Lung (tissue), 12 donors: ENCODE data around the gene TNFRSF12A. TPM values are rescaled to one million over a fixed set of nuclear protein-coding genes. Genes with fewer than 3 reads are reported as not detected.
A peak's percentile ranks its signal among the peaks of the same experiment; 100 is the strongest.

Experiments
- ATAC-seq: fragments of 200-7000 bp; cut with Tn5 transposase; one replicate; pipeline ENCODE4 v1.9.1; 2020; ENCODE audit warnings: moderate number of reproducible peaks; ENCODE audit not compliant: insufficient read depth, low FRiP score
- DNase-seq, 3 donors: peaks; one replicate each; pipeline ENCODE4 v3.0.0-alpha.2; 2013 to 2017
- H3K27ac ChIP-seq, 2 donors: one replicate each; pipeline ENCODE4 v1.5.1; 2013; ENCODE audit warnings: mild to moderate bottlenecking in 2 of 2, moderate library complexity in 2 of 2, control low read depth in 1 of 2, inconsistent platforms in 1 of 2, low read depth in 1 of 2, low read length in 1 of 2
- H3K27me3 ChIP-seq, 3 donors: one replicate each; pipeline ENCODE4 v1.5.1; 2013; ENCODE audit warnings: low read length in 2 of 3; ENCODE audit not compliant: control insufficient read depth in 3 of 3, insufficient read depth in 3 of 3
- H3K36me3 ChIP-seq, 4 donors: one replicate each; pipeline ENCODE4 v1.5.1; 2013; ENCODE audit warnings: low read length in 4 of 4, mild to moderate bottlenecking in 1 of 4, moderate library complexity in 1 of 4; ENCODE audit not compliant: control insufficient read depth in 4 of 4, insufficient read depth in 4 of 4
- H3K4me1 ChIP-seq, 5 donors: one replicate each; pipeline ENCODE4 v1.5.1; 2013; ENCODE audit warnings: low read length in 5 of 5, mild to moderate bottlenecking in 2 of 5, moderate library complexity in 1 of 5; ENCODE audit not compliant: control insufficient read depth in 5 of 5, insufficient read depth in 5 of 5
- H3K4me3 ChIP-seq: one replicate; pipeline ENCODE4 v1.5.1; 2013; ENCODE audit warnings: mild to moderate bottlenecking, control low read depth, moderate library complexity
- H3K9ac ChIP-seq, 2 donors: one replicate each; pipeline ENCODE4 v1.5.1; 2013; ENCODE audit warnings: low read length in 2 of 2, control low read depth in 1 of 2; ENCODE audit not compliant: insufficient read depth in 1 of 2
- H3K9me3 ChIP-seq, 4 donors: one replicate each; pipeline ENCODE4 v1.5.1; 2013; ENCODE audit warnings: low read length in 3 of 4, mild to moderate bottlenecking in 1 of 4, moderate library complexity in 1 of 4; ENCODE audit not compliant: control insufficient read depth in 4 of 4, insufficient read depth in 3 of 4
- WGBS, 2 donors: extraction: QIAGEN DNeasy Blood & Tissue Kit; methylation state at CpG; one replicate each; pipeline ENCODE4 v1.1.7; 2013; 5-methylcytosine and 5-hydroxymethylcytosine counted together
- polyA plus RNA-seq, 2 donors: library from polyadenylated mRNA; stranded (reverse); fragments of 200-250 nt; gene quantifications; one replicate each; pipeline ENCODE4 v1.2.1, GENCODE V29; 2013
- total RNA-seq, 2 donors: library from RNA; depleted of rRNA in 1 of 2; stranded (reverse); fragments of >200 nt in 1 of 2; gene quantifications; one replicate each; pipeline ENCODE4 v1.2.1, GENCODE V29; 2014 to 2021
- TF ChIP-seq, protein P1 (sequence below): IDR thresholded peaks from 2 replicates; pipeline ENCODE4 v1.5.1; 2012; ENCODE audit warnings: mild to moderate bottlenecking; ENCODE audit errors: control extremely low read depth, extremely low read depth
- donor health status: control.
- donor health status: control.
- donor health status: Bipolar disorder and iron deficiency.
- donor health status: healthy.
- donor health status: DM: yes; HTN: yes; CAD: no.

The TNFRSF12A gene
- total and polyA plus RNA-seq, 4 donors = 19.1 to 192 (median 119) TPM

GRCh38 chr16:3017794-3018506, 2.2 kb upstream of the TNFRSF12A start, which contains the start of gene CLDN6:
Gene CLDN6, minus strand, starts transcription at chr16:3018183. Its CDS starts 2,162 bp downstream, at chr16:3016021.
- Histone ChIP-seq H3K9ac (peak within 1 kb of the TSS in 1 of 2 donors; percentile 1), H3K4me3 (no peak within 1 kb of the TSS), H3K4me1 (peaks cover 0 to 47% (median 18%) of the 10 kb centered on the region in 5 donors), H3K36me3 (peaks cover 0 to 3% (median 0%) of the 10 kb centered on the region in 4 donors), H3K27ac (no peak within 1 kb of the TSS), H3K27me3 (peaks cover 0 to 19% (median 17%) of the 10 kb centered on the region in 3 donors), H3K9me3 (no peaks in the 10 kb centered on the region)
- 12 to 15% methylated on average over 49 to 52 of the region's 52 CpGs for WGBS, 2 donors
- TF ChIP-seq, protein P1, sequence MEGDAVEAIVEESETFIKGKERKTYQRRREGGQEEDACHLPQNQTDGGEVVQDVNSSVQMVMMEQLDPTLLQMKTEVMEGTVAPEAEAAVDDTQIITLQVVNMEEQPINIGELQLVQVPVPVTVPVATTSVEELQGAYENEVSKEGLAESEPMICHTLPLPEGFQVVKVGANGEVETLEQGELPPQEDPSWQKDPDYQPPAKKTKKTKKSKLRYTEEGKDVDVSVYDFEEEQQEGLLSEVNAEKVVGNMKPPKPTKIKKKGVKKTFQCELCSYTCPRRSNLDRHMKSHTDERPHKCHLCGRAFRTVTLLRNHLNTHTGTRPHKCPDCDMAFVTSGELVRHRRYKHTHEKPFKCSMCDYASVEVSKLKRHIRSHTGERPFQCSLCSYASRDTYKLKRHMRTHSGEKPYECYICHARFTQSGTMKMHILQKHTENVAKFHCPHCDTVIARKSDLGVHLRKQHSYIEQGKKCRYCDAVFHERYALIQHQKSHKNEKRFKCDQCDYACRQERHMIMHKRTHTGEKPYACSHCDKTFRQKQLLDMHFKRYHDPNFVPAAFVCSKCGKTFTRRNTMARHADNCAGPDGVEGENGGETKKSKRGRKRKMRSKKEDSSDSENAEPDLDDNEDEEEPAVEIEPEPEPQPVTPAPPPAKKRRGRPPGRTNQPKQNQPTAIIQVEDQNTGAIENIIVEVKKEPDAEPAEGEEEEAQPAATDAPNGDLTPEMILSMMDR = no peak
- DNase-seq (peak; percentile 65 to 89 (median 81)), ATAC-seq (no peak)

DNA sequence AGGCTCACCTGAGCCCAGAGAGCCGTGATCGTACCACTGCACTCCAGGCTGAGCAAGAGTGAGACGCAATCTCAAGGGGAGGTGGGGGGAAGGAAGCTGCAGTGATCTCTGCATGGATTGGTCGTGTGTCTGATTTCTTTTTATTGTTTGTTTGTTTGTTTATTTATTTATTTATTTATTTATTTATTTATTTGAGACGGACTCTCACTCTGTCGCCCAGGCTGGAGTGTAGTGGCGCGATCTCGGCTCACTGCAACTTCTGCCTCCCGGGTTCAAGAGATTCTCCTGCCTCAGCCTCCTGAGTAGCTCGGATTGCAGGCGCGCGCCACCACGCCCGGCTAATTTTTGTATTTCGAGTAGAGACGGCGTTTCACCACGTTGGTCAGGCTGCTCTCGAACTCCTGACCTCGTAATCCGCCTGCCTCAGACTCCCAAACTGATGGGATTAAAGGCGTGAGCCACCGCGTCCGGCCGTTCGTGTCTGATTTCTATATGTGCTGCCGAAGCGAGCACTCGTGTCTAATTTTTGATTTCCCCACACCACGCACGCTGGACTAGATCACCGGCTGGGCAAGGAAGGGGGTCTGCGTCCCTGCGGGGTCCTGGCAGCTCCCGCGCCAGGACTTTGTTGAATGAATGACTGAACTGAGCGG, 448 bp upstream of the TNFRSF12A start:
- Histone ChIP-seq H3K36me3 (peaks cover 0 to 3% (median 0%) of the 10 kb centered on the region in 4 donors), H3K27ac (peak overlapping the region in 1 of 2 donors; percentile 99), H3K9ac (peak overlapping the region in 1 of 2 donors; percentile 32), H3K9me3 (no peaks in the 10 kb centered on the region), H3K27me3 (peaks cover 0 to 13% (median 9%) of the 10 kb centered on the region in 3 donors), H3K4me1 (peaks cover 0 to 45% (median 26%) of the 10 kb centered on the region in 5 donors), H3K4me3 (peak overlapping the region; percentile 25)
- ATAC-seq (no peak), DNase-seq (no peak)
- 30% methylated on average over 40 of the region's 40 CpGs for WGBS, 2 donors
- TF ChIP-seq, protein P1 = no peak

GRCh38 chr16:3020604-3021448, 658 bp downstream of the TNFRSF12A start:
- ATAC-seq (peak; percentile 46), DNase-seq (peak; percentile 52 to 77 (median 61))
- H3K36me3 ChIP-seq = peaks cover 0 to 5% (median 2%) of the 10 kb centered on the region in 4 donors
- H3K9me3 ChIP-seq = no peaks in the 10 kb centered on the region
- H3K27me3 ChIP-seq = peaks cover 0 to 13% (median 9%) of the 10 kb centered on the region in 3 donors
- peaks cover 0 to 39% (median 26%) of the 10 kb centered on the region in 5 donors for H3K4me1 ChIP-seq
- peak overlapping the region; percentile 42 to 55 for H3K9ac ChIP-seq
- peak overlapping the region; percentile 96 to 99 for H3K27ac ChIP-seq
- H3K4me3 ChIP-seq = peak overlapping the region; percentile 75
- WGBS, 2 donors = 0 to 1% methylated on average over 43 to 57 of the region's 57 CpGs
- TF ChIP-seq, protein P1 = no peak
